Kidney (tissue), 14 donors: ENCODE data around the gene ANKH. TPM values are rescaled to one million over a fixed set of nuclear protein-coding genes. Genes with fewer than 3 reads are reported as not detected.

Experiments
- DNase-seq, 5 donors: peaks; one replicate each; pipeline ENCODE4 v3.0.0-alpha.2; 2013 to 2020
- FAIRE-seq: peaks from 2 replicates; lab custom pipeline; 2012; peaks lifted over from hg19 to GRCh38; lab: Jason Lieb, UNC
- H3K27ac ChIP-seq, 2 donors: one replicate each; pipeline ENCODE4 v1.7.0; 2013; ENCODE audit warnings: low read depth in 2 of 2, low read length in 2 of 2, inconsistent platforms in 1 of 2
- H3K27me3 ChIP-seq: one replicate; pipeline ENCODE4 v1.7.1; 2013; ENCODE audit warnings: low read length, inconsistent platforms; ENCODE audit not compliant: control insufficient read depth, insufficient read depth
- H3K36me3 ChIP-seq, 3 donors: one replicate each; pipeline versions ENCODE4 v1.7.0 to v1.7.1; 2013; ENCODE audit warnings: low read length in 3 of 3, control low read depth in 1 of 3, inconsistent platforms in 1 of 3; ENCODE audit not compliant: insufficient read depth in 3 of 3, control insufficient read depth in 2 of 3
- H3K4me1 ChIP-seq, 3 donors: one replicate each; pipeline versions ENCODE4 v1.7.0 to v1.7.1; 2013; ENCODE audit warnings: low read length in 3 of 3, inconsistent platforms in 1 of 3, low read depth in 1 of 3; ENCODE audit not compliant: control insufficient read depth in 2 of 3, insufficient read depth in 2 of 3
- H3K4me3 ChIP-seq, 3 donors: one replicate each; pipeline versions ENCODE4 v1.7.0 to v1.8.1; 2013; ENCODE audit warnings: low read length in 3 of 3, control low read depth in 1 of 3, inconsistent platforms in 1 of 3
- H3K9ac ChIP-seq, 3 donors: one replicate each; pipeline versions ENCODE4 v1.7.0 to v1.7.1; 2013; ENCODE audit warnings: low read length in 3 of 3, control low read depth in 1 of 3, inconsistent platforms in 1 of 3
- H3K9me3 ChIP-seq, 3 donors: one replicate each; pipeline versions ENCODE4 v1.7.0 to v1.7.1; 2013; ENCODE audit warnings: low read length in 3 of 3, control low read depth in 1 of 3, inconsistent platforms in 1 of 3; ENCODE audit not compliant: control insufficient read depth in 2 of 3, insufficient read depth in 1 of 3
- CTCF ChIP-seq: IDR thresholded peaks from 3 replicates; pipeline ENCODE4 v1.5.1; 2012; ENCODE audit warnings: mild to moderate bottlenecking, moderate library complexity, borderline replicate concordance; ENCODE audit not compliant: insufficient read depth; ENCODE audit errors: extremely low read depth
- intact Hi-C: fragments of 100-400 bp; cut with DNase I; formaldehyde crosslinking; loops from one replicate; pipeline ENCODE4 v1.11.1; 2022
- polyA plus RNA-seq: library from polyadenylated mRNA; stranded (reverse); fragments of 350-450 nt; fragmentation: Illumina TruSeq; extraction: RNeasy Lipid Tissue Mini Kit (QIAGEN cat#74804); gene quantifications from one replicate; pipeline ENCODE4 v1.2.3, GENCODE V29; 2014; ENCODE audit warnings: low read depth, low replicate concordance; ENCODE audit not compliant: insufficient read depth
- total RNA-seq: library from RNA; stranded (reverse); fragmentation: NEBNext Ultra II Directional; extraction: Animal tissue kit (Norgen Biotek cat#: 25700); gene quantifications from one replicate; pipeline ENCODE4 v1.2.1, GENCODE V29; 2021
- donor health status: control.
- donor health status: control.
- donor health status: control.
- donor health status: control.
- donor health status: control.
- donor health status: DM: yes; HTN: yes; CAD: no.
- donor health status: Normal renal cell carcinoma (clear cell type).

The ANKH gene
- total and polyA plus RNA-seq, 2 donors from 2014 or later: 19.0 to 44.6 TPM

GRCh38 chr5:14662721-14663260 lies 208.8 kb downstream of the ANKH start:
- H3K27me3 ChIP-seq: no peaks in the 10 kb centered on the region
- H3K4me3 ChIP-seq: no peak overlapping the region
- intact Hi-C loops: no loop called here
- no peaks in the 10 kb centered on the region for H3K9me3 ChIP-seq
- no peaks in the 10 kb centered on the region for H3K36me3 ChIP-seq
- TF ChIP-seq CTCF: no peak
- H3K9ac ChIP-seq: no peak overlapping the region
- DNase-seq (no peak), FAIRE-seq (no peak)
- no peak overlapping the region for H3K27ac ChIP-seq
- H3K4me1 ChIP-seq: peaks cover 0 to 22% (median 11%) of the 10 kb centered on the region in 3 donors

- Histone ChIP-seq H3K9ac (no peak overlapping the region), H3K9me3 (no peaks in the 10 kb centered on the region), H3K4me3 (no peak overlapping the region), H3K4me1 (peaks cover 0 to 5% (median 2%) of the 10 kb centered on the region in 3 donors), H3K36me3 (no peaks in the 10 kb centered on the region), H3K27ac (no peak overlapping the region), H3K27me3 (no peaks in the 10 kb centered on the region)
- DNase-seq (no peak), FAIRE-seq (no peak)
- no peak for TF ChIP-seq CTCF
- intact Hi-C loops: no loop called here
Observed at GRCh38 chr5:14660833-14661232, 210.7 kb downstream of the ANKH start.

- H3K9ac ChIP-seq: no peak overlapping the region
- no peak overlapping the region for H3K27ac ChIP-seq
- no peaks in the 10 kb centered on the region for H3K27me3 ChIP-seq
Observed at GRCh38 chr5:14659821-14660607, 211.6 kb downstream of the ANKH start.

More at GRCh38 chr5:14659821-14660607, 211.6 kb downstream of the ANKH start:
- H3K9me3 ChIP-seq: no peaks in the 10 kb centered on the region
- no peaks in the 10 kb centered on the region for H3K36me3 ChIP-seq
- no peak for DNase-seq
- peaks cover 0 to 5% (median 0%) of the 10 kb centered on the region in 3 donors for H3K4me1 ChIP-seq
- no peak for TF ChIP-seq CTCF
- no peak for FAIRE-seq
- no peak overlapping the region for H3K4me3 ChIP-seq
- intact Hi-C loops: no loop called here
